Activated naive CD4-positive, alpha-beta T cell treated with anti-CD3 and anti-CD28 coated beads, Interleukin-2, amount 50 U/mL, for 16 hours (primary cell): Measurements from ENCODE around the gene P2RY6.

Source experiments
- DNase-seq: peaks from one replicate; pipeline ENCODE4 v3.0.0-alpha.2; 2020

The P2RY6 gene

GRCh38 chr11:73298233-73298632 is 26.1 kb downstream of the P2RY6 start:
- DNase-seq, result no peak

- DNase-seq, result no peak
Measured at GRCh38 chr11:73299751-73300150, 27.6 kb downstream of the P2RY6 start.

GRCh38 chr11:73306069-73306841 is 34.1 kb downstream of the P2RY6 start:
- no peak for DNase-seq

- DNase-seq, result no peak
Measured at GRCh38 chr11:73306977-73307322, 34.8 kb downstream of the P2RY6 start.

DNA sequence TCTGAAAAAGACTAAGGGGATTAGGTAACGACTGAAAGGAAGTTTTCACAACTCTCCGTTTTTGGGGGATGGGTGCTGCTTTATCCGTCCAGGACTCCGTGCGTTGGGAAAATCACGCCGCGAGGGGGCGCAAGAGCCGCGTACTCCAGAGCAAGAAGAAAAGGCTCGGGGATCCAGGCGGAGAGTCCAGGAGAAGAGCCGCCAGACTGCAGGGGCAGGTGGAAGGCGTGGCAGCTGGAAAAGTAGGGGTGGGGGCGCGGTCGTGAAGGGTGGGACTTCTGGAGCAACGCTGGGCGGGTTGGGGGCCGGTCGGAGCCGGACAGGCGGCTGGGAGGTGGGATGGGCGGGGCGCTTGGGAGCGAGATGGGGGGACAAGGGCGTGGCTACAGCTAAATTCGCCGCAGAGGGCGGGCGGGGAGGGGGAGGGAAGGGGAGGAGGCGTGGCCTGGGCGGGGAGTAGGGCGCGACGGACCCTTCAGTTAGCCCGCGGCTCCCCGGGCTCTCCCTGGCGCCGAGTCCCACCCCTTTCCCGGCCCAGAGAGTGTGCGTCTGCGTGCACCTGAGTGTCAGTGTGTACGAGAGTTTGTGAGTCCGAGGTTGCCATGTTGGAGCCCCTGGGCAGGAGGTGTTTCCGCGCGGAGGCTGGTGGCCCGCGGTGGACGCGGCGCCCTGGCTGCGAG is 35.3 kb downstream of the P2RY6 start:
- DNase-seq, result peak; percentile 90

DNA sequence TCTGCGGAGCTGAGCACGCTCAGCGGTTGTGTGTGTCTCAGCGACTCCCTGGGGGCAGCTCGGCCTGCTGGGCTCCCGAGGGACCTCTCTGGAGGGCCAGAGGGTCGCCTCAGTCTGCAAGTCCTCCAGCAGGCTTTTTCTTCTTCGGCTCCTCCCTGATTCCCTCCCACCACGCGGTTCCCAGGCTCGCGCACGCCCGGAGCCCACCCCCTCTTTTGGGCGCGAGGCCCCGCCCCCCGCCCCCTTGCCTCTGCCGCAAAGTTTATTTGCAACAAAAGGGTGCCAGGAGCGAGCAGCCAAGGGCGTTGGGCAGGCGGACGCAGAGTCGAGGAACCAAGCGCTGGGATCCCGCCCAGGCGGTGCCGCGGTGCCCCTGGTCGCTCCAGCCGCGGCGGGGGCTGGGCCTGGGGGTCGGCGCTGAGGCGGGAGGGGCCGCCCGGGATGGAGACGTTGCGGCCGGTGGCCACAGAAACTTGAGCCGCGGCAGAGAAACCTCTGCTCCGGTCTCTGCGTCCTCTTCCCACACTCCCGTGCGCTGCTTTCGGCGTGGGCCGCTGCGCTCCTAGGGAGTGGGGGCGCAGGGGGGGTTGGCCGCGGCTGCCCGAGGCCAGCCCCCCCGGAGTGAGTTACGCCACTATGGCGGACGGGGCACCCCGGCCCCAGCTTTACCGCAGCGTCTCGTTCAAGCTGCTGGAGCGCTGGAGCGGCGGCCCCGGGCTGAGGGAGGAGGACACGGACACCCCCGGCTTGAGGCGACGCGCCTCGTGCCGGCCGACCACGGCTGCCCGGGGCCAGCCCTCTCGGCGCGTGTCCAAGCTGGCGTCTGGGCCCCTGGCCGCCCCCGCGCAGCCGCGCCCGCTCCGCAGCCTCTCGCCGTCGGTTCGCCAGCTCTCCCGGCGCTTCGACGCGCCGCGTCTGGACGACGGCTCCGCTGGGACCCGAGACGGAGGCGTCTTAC is 36.1 kb downstream of the P2RY6 start, which contains the start of gene ARHGEF17:
TSS of gene ARHGEF17 (plus strand) at position 274 of the 958 bp plus-strand sequence. CDS start at position 637, 363 bp downstream.
- DNase-seq, result peak; percentile 51

- DNase-seq, result no peak
Measured at GRCh38 chr11:73308961-73309919, 37.1 kb downstream of the P2RY6 start.

DNA sequence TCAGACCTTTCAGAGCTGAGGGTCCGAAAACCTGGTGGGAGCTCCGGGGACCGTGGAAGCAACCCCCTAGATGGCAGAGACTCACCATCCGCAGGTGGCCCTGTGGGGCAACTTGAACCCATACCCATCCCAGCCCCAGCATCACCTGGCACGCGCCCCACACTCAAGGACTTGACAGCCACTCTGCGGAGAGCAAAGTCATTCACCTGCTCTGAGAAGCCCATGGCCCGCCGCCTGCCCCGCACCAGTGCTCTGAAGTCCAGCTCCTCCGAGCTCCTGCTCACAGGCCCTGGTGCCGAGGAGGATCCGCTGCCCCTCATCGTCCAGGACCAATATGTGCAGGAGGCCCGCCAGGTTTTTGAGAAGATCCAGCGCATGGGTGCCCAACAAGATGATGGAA is 37.9 kb downstream of the P2RY6 start:
- no peak for DNase-seq

- no peak for DNase-seq
Measured at GRCh38 chr11:73310661-73311393, 38.7 kb downstream of the P2RY6 start.

- no peak for DNase-seq
Measured at GRCh38 chr11:73311394-73311869, 39.3 kb downstream of the P2RY6 start.

DNA sequence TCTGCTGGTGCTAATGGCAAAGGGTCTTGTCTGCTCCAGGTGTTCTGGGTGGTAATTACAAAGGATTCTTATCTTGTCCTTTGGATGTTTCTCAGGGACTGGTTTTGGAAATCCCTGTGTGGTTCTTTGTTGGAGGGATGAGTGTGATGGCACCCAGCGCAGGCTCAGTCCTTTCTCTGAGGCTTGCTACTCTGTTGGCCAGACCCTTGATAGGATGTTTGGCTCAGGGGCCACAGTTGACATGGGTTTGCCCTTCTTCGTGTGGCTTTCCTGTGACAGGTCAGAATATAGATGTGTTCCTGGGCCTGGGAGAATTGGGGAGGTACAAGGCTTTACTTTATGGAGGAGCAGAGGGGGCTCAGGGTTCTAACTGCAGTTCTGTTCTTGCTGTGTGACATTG is 39.9 kb downstream of the P2RY6 start:
- no peak for DNase-seq

DNA sequence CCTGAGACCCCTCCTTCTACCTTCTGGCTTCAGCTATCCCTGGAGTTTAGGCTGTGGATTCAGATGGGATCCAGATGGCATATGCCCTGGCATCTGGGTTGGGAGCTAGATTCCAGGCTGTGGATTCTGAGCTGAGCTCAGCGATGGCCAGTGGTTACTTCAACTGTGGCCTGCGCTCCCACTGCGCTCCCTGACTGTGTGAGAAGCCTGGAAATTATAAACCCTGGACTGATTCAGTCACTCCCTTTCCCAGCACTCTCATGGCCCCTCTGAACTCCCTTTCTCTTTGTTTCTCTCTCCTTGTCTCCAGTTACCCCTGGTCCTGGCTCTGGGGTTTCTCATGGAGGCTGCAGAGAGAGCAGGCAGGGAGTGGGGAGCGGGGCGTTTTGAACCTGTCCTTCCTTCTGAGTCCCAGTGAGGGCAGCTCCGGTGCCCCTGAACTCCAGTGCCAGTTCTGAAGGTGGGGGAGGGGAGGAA is 40.8 kb downstream of the P2RY6 start:
- no peak for DNase-seq

GRCh38 chr11:73313652-73314051 is 41.5 kb downstream of the P2RY6 start:
- DNase-seq, result no peak

DNA sequence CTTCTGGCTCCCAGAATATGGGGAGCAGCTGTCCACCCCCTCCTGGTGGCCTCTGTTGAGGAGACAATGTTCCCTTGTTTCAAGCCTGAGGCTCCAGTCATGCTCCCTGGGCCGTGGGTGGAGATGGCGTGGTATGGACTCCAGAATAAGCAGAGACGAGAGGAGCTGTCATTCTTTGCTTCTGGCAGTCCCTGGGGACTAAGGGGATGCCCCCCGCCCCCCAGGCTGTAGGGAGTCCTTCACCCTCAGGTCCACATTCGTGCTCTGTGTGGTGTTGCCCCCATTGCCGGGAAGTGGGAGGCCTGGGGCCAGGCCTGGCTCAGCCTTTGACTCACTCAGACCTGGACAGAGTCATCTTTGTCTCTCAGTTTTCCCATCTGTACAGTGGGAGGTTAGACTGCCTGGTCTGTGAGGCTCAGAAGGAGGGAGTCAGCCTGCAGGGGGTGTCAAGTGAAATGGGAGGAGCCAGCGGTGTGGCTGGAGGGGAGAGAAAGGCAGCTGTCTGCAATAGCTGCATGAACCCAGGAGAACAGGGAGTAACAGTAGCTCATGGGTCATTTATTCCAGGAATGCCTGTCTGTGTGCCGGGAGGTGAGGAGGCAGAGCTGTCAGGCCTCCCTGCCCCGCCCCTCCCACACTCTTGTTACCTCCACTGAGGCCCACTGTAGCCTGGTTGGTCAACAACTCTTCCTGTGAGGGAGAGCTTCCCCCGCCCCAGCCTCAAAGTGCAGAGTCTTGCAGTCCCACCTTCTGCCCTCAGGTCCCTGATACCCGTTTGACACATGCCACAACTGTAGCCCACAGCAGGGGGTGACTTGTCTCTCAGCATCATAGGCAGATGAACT is 42.2 kb downstream of the P2RY6 start:
- DNase-seq, result no peak

GRCh38 chr11:73315293-73316020 is 43.3 kb downstream of the P2RY6 start:
- no peak for DNase-seq

- no peak for DNase-seq
Measured at GRCh38 chr11:73316422-73316821, 44.3 kb downstream of the P2RY6 start.

- DNase-seq, result no peak
Measured at GRCh38 chr11:73317373-73317772, 45.2 kb downstream of the P2RY6 start.

GRCh38 chr11:73317803-73318202 is 45.7 kb downstream of the P2RY6 start:
- DNase-seq, result no peak

- DNase-seq, result no peak
Measured at GRCh38 chr11:73318501-73319011, 46.4 kb downstream of the P2RY6 start.
